Type B pancreatic cell (in vitro differentiated cells): ENCODE results near the gene AIRE. TPM values are rescaled to one million over a fixed set of nuclear protein-coding genes. Genes with fewer than 3 reads are reported as not detected.

Source experiments
- DNase-seq: peaks from one replicate; pipeline ENCODE4 v3.0.0; 2021; ENCODE audit warnings: mixed read lengths; ENCODE audit not compliant: unreplicated experiment; ENCODE audit errors: extremely low spot score
- H3K27ac Mint-ChIP-seq: 2 replicates; pipeline ENCODE4 v1.8.0; 2021; ENCODE audit warnings: mild to moderate bottlenecking, mixed read lengths
- H3K27me3 Mint-ChIP-seq: 2 replicates; pipeline ENCODE4 v1.8.0; 2021; ENCODE audit warnings: mixed read lengths
- H3K36me3 Mint-ChIP-seq: 2 replicates; pipeline ENCODE4 v1.8.0; 2021; ENCODE audit warnings: mixed read lengths
- H3K4me1 Mint-ChIP-seq: one replicate; pipeline ENCODE4 v1.8.0; 2021; ENCODE audit warnings: mixed read lengths; ENCODE audit not compliant: unreplicated experiment
- H3K4me3 Mint-ChIP-seq: 2 replicates; pipeline ENCODE4 v1.8.0; 2021; ENCODE audit warnings: mild to moderate bottlenecking, mixed read lengths
- H3K9me3 Mint-ChIP-seq: 2 replicates; pipeline ENCODE4 v1.8.0; 2021; ENCODE audit warnings: mixed read lengths
- total RNA-seq: library from RNA; stranded (reverse); gene quantifications from 2 replicates; pipeline ENCODE4 v1.2.1, GENCODE V29; 2021; ENCODE audit warnings: low replicate concordance
- TF ChIP-seq, protein P1 (sequence below): fragments of 200-600 bp; sonication (generic); conservative IDR thresholded peaks from 2 replicates; pipeline ENCODE4 v1.5.0; 2021; ENCODE audit warnings: antibody characterized with exemption, mild to moderate bottlenecking

Gene AIRE
- total RNA-seq, 1 donor from 2014 or later: not detected

DNA sequence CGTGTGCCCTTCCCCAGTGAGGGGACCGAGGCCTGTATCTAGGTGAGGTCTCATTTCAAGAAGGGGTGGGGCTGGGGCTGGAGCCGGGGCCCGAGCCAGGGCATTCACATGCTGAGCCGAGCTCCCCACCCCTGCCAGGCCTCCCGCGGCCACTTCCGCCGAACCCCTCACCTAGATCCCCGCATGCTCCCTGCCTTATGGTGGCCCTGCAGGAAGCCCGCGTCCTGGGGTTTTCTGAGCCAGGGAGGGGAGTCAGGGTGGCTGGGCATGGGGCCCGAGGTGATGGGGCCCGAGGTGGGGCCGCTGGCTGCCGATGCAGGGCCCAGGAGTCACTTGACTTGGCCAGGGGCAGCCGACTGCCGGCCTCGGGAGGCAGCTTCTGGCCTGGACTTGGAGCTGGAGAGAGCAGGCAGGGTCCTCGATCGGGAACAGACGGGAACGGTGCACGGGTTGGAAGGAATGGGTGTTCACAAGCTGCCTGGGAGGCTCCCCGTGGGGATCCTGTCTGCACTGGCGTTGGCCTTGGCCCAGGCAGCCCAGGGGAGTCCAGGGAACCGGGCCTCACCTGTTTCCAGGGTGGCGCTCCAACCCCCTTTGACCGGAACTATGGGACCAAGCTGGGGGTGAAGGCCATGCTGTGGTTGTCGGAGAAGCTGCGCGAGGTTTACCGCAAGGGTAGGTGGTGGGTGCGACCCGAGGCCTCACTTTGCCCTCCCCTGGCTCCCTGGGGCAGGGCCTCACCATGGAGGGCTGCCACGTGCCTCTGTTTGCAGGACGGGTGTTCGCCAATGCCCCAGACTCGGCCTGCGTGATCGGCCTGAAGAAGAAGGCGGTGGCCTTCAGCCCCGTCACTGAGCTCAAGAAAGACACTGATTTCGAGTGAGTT, 40.0 kb downstream of the AIRE start:
- H3K27ac Mint-ChIP-seq: no peak overlapping the region
- H3K9me3 Mint-ChIP-seq: no peaks in the 10 kb centered on the region
- H3K36me3 Mint-ChIP-seq: no peaks in the 10 kb centered on the region
- no peaks in the 10 kb centered on the region for H3K27me3 Mint-ChIP-seq
- H3K4me1 Mint-ChIP-seq: no peaks in the 10 kb centered on the region
- no peak for DNase-seq
- H3K4me3 Mint-ChIP-seq: no peak overlapping the region
- TF ChIP-seq, protein P1, sequence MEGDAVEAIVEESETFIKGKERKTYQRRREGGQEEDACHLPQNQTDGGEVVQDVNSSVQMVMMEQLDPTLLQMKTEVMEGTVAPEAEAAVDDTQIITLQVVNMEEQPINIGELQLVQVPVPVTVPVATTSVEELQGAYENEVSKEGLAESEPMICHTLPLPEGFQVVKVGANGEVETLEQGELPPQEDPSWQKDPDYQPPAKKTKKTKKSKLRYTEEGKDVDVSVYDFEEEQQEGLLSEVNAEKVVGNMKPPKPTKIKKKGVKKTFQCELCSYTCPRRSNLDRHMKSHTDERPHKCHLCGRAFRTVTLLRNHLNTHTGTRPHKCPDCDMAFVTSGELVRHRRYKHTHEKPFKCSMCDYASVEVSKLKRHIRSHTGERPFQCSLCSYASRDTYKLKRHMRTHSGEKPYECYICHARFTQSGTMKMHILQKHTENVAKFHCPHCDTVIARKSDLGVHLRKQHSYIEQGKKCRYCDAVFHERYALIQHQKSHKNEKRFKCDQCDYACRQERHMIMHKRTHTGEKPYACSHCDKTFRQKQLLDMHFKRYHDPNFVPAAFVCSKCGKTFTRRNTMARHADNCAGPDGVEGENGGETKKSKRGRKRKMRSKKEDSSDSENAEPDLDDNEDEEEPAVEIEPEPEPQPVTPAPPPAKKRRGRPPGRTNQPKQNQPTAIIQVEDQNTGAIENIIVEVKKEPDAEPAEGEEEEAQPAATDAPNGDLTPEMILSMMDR: no peak

DNA sequence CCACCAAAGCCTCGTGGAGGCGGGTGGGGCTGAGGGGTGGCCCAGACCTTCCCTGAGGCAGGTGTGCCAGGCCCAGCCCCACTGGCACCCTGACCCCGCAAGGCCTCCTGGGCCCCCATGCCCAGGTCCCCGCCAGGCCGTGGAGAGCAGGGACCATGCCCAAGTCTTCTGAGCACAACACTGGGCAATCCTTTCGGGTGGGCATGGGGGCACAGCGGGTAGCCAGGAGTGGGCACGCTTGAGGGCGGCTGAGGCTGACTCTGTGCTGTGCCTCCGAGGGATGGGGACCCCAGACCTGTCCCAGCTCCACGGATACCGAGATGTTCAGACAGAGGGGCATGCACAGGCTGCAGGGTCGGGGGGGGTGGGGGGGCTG, 40.6 kb downstream of the AIRE start:
- Mint-ChIP-seq H3K36me3 (no peaks in the 10 kb centered on the region), H3K4me1 (no peaks in the 10 kb centered on the region), H3K4me3 (no peak overlapping the region), H3K27ac (no peak overlapping the region), H3K9me3 (no peaks in the 10 kb centered on the region), H3K27me3 (no peaks in the 10 kb centered on the region)
- TF ChIP-seq, protein P1: no peak
- DNase-seq: no peak

GRCh38 chr21:44326716-44327602, 41.3 kb downstream of the AIRE start:
- Mint-ChIP-seq H3K27ac (no peak overlapping the region), H3K36me3 (peaks cover 2% of the 10 kb centered on the region), H3K27me3 (no peaks in the 10 kb centered on the region), H3K9me3 (no peaks in the 10 kb centered on the region), H3K4me3 (no peak overlapping the region), H3K4me1 (peaks cover 3% of the 10 kb centered on the region)
- DNase-seq: no peak
- TF ChIP-seq, protein P1: no peak

DNA sequence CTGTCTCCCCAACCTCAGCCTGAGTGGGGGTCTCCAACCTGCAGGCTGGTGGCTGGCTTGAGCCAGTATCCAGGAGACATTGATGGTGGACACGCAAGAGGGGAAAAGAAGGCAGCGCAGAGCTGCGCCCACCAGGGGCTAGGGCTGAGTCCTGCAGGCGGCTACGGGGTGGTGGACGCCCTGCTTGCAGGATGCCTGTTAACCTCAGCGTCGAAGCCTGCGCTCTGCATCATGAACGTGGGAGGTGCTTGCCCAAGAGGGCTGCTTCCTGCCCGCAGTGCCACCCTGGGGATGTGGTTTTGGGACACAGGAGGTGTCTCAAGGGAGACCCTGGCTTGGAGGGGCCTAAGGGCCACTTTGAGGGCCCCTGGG, 41.9 kb downstream of the AIRE start:
- TF ChIP-seq, protein P1: no peak
- Mint-ChIP-seq H3K4me1 (peaks cover 4% of the 10 kb centered on the region), H3K27me3 (no peaks in the 10 kb centered on the region), H3K36me3 (peaks cover 3% of the 10 kb centered on the region), H3K27ac (no peak overlapping the region), H3K4me3 (no peak overlapping the region), H3K9me3 (no peaks in the 10 kb centered on the region)
- no peak for DNase-seq

GRCh38 chr21:44328242-44328895, 42.7 kb downstream of the AIRE start:
- DNase-seq: no peak
- Mint-ChIP-seq H3K4me1 (peaks cover 4% of the 10 kb centered on the region), H3K27me3 (no peaks in the 10 kb centered on the region), H3K4me3 (no peak overlapping the region), H3K27ac (peak overlapping the region; percentile 46), H3K9me3 (no peaks in the 10 kb centered on the region), H3K36me3 (peaks cover 3% of the 10 kb centered on the region)
- TF ChIP-seq, protein P1: no peak
